ENCODE results near the gene CABCOCO1.

DNA sequence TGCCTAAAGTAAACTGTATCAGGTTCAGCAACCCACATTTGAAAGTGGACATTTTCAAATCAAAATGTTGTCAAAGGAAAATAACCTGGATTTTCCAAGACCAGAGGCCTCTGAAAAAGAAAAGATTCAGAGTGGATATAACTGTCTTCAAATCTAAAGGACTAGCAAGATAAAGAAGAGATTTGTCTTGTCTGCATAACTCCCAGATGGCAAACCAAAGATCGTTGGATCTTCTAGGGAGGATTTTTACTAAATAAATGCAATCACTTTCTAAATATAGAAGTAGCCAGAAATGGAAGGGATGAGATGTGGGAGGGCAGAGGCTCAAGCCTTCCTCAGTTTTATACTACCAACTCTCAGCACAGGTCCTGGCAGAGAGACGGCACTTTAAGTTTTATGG is 39.0 kb downstream of the CABCOCO1 start:
- TF ChIP-seq POLR2AphosphoS5 (IDR thresholded peaks at IDR 0.05): no peak
- TF ChIP-seq, protein P1, sequence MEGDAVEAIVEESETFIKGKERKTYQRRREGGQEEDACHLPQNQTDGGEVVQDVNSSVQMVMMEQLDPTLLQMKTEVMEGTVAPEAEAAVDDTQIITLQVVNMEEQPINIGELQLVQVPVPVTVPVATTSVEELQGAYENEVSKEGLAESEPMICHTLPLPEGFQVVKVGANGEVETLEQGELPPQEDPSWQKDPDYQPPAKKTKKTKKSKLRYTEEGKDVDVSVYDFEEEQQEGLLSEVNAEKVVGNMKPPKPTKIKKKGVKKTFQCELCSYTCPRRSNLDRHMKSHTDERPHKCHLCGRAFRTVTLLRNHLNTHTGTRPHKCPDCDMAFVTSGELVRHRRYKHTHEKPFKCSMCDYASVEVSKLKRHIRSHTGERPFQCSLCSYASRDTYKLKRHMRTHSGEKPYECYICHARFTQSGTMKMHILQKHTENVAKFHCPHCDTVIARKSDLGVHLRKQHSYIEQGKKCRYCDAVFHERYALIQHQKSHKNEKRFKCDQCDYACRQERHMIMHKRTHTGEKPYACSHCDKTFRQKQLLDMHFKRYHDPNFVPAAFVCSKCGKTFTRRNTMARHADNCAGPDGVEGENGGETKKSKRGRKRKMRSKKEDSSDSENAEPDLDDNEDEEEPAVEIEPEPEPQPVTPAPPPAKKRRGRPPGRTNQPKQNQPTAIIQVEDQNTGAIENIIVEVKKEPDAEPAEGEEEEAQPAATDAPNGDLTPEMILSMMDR (IDR thresholded peaks at IDR 0.05): no peak
- no peak for TF ChIP-seq EP300 (IDR thresholded peaks at IDR 0.05)

Measured in gastroesophageal sphincter (tissue), 3 donors.